GM06990 (cell line): ENCODE measurements around the gene RPTOR.

Experiments
- DNase-seq: peaks from one replicate; pipeline ENCODE4 v3.0.0-alpha.2; 2011; ENCODE audit not compliant: insufficient read length; ENCODE audit errors: extremely low read depth
- H3K27me3 ChIP-seq: replicated peaks from 2 replicates; pipeline ENCODE4 v1.6.0; 2011; ENCODE audit warnings: low read length; ENCODE audit not compliant: control insufficient read depth, insufficient read depth
- H3K36me3 ChIP-seq: 2 replicates; pipeline ENCODE4 v1.5.1; 2011; ENCODE audit warnings: low read length; ENCODE audit not compliant: control insufficient read depth, insufficient read depth
- H3K4me3 ChIP-seq: replicated peaks from 2 replicates; pipeline ENCODE4 v1.5.1; 2011; ENCODE audit warnings: low read depth, mild to moderate bottlenecking, control low read depth, low read length
- CTCF ChIP-seq: IDR thresholded peaks from 2 replicates; pipeline ENCODE4 v1.5.1; 2011; ENCODE audit warnings: low read length, control low read depth, mild to moderate bottlenecking, inconsistent platforms; ENCODE audit not compliant: insufficient read depth, poor library complexity, severe bottlenecking

The RPTOR gene

GRCh38 chr17:80702315-80703141 is 157.9 kb downstream of the RPTOR start:
- no peak overlapping the region for H3K4me3 ChIP-seq
- TF ChIP-seq CTCF = no peak
- no peaks in the 10 kb centered on the region for H3K27me3 ChIP-seq
- DNase-seq = no peak
- no peaks in the 10 kb centered on the region for H3K36me3 ChIP-seq

- no peak overlapping the region for H3K4me3 ChIP-seq
- no peaks in the 10 kb centered on the region for H3K36me3 ChIP-seq
- no peaks in the 10 kb centered on the region for H3K27me3 ChIP-seq
- DNase-seq = no peak
- TF ChIP-seq CTCF = no peak
Observed at GRCh38 chr17:80703142-80703478, 158.5 kb downstream of the RPTOR start.

- Histone ChIP-seq H3K36me3 (peaks cover 9% of the 10 kb centered on the region), H3K4me3 (no peak overlapping the region), H3K27me3 (no peaks in the 10 kb centered on the region)
- no peak for DNase-seq
- no peak for TF ChIP-seq CTCF
Observed at GRCh38 chr17:80704381-80704819, 159.8 kb downstream of the RPTOR start.

GRCh38 chr17:80704894-80705293 is 160.3 kb downstream of the RPTOR start:
- peaks cover 9% of the 10 kb centered on the region for H3K36me3 ChIP-seq
- no peaks in the 10 kb centered on the region for H3K27me3 ChIP-seq
- DNase-seq = no peak
- no peak for TF ChIP-seq CTCF
- no peak overlapping the region for H3K4me3 ChIP-seq

- DNase-seq = no peak
- H3K4me3 ChIP-seq = no peak overlapping the region
- H3K36me3 ChIP-seq = peaks cover 9% of the 10 kb centered on the region
- TF ChIP-seq CTCF = no peak
- H3K27me3 ChIP-seq = no peaks in the 10 kb centered on the region
Observed at GRCh38 chr17:80705988-80706387, 161.3 kb downstream of the RPTOR start.
